ENCODE results near the gene CEP44.

- TF ChIP-seq, protein P1, sequence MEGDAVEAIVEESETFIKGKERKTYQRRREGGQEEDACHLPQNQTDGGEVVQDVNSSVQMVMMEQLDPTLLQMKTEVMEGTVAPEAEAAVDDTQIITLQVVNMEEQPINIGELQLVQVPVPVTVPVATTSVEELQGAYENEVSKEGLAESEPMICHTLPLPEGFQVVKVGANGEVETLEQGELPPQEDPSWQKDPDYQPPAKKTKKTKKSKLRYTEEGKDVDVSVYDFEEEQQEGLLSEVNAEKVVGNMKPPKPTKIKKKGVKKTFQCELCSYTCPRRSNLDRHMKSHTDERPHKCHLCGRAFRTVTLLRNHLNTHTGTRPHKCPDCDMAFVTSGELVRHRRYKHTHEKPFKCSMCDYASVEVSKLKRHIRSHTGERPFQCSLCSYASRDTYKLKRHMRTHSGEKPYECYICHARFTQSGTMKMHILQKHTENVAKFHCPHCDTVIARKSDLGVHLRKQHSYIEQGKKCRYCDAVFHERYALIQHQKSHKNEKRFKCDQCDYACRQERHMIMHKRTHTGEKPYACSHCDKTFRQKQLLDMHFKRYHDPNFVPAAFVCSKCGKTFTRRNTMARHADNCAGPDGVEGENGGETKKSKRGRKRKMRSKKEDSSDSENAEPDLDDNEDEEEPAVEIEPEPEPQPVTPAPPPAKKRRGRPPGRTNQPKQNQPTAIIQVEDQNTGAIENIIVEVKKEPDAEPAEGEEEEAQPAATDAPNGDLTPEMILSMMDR (IDR thresholded peaks at IDR 0.05) = no peak
- no peak for TF ChIP-seq POLR2A (IDR thresholded peaks at IDR 0.05)
Measured at GRCh38 chr4:174278467-174278866, 5.2 kb upstream of the CEP44 start.

Measured in adrenal gland (tissue), 5 donors.